PC-9 (cell line): Measurements from ENCODE around the gene ILKAP. TPM values are rescaled to one million over a fixed set of nuclear protein-coding genes. Genes with fewer than 3 reads are reported as not detected.

Source experiments
- BruUV-seq: library from RNA; stranded (reverse); fragments of 400-500 nt; replicated peaks from 2 replicates; lab custom pipeline; 2021; lab: Mats Ljungman, UMichigan
- CTCF ChIA-PET: fragments of 300-600 bp; sonication (Branson Sonifier 250); formaldehyde crosslinking; loops from one replicate; lab custom pipeline; 2022; ENCODE audit warnings: antibody characterized with exemption; lab: Charles Lee
- POLR2A ChIA-PET: fragments of 300-600 bp; sonication (Branson Sonifier 250); formaldehyde crosslinking; loops from one replicate; lab custom pipeline; 2022; ENCODE audit warnings: antibody characterized with exemption; ENCODE audit not compliant: unreplicated experiment; lab: Charles Lee
- DNase-seq, 2 experiments: peaks; one replicate each; pipeline versions ENCODE4 v3.0.0 to v3.0.0-alpha.2; 2015 to 2022; ENCODE audit warnings: mixed read lengths in 1 of 2
- H2AFZ ChIP-seq: fragments of 200-600 bp; sonication (generic); 2 replicates; pipeline ENCODE4 v1.8.1; 2017; ENCODE audit warnings: antibody characterized with exemption
- H3F3A ChIP-seq: fragments of 200-600 bp; sonication (generic); 2 replicates; pipeline ENCODE4 v1.8.1; 2017; ENCODE audit warnings: antibody characterized with exemption, mild to moderate bottlenecking, low read depth; ENCODE audit not compliant: insufficient read depth
- H3K27ac ChIP-seq: fragments of 200-600 bp; sonication (generic); 2 replicates; pipeline ENCODE4 v1.6.1; 2016; ENCODE audit warnings: mixed run types
- H3K27me3 ChIP-seq: fragments of 200-600 bp; sonication (generic); 2 replicates; pipeline ENCODE4 v1.6.1; 2016; ENCODE audit warnings: low read depth, mixed run types; ENCODE audit not compliant: insufficient read depth
- H3K36me3 ChIP-seq: fragments of 200-600 bp; sonication (generic); 2 replicates; pipeline ENCODE4 v1.6.1; 2016; ENCODE audit warnings: low read depth, mixed run types
- H3K4me1 ChIP-seq: fragments of 200-600 bp; sonication (generic); replicated peaks from 2 replicates; pipeline ENCODE4 v1.6.1; 2016; ENCODE audit warnings: mixed run types; ENCODE audit not compliant: insufficient read depth
- H3K4me2 ChIP-seq: fragments of 200-600 bp; sonication (generic); 2 replicates; pipeline ENCODE4 v1.6.1; 2017; ENCODE audit warnings: mixed run types
- H3K4me3 ChIP-seq: fragments of 200-600 bp; sonication (generic); 2 replicates; pipeline ENCODE4 v1.6.1; 2016; ENCODE audit warnings: mixed run types
- H3K79me2 ChIP-seq: fragments of 200-600 bp; sonication (generic); 2 replicates; pipeline ENCODE4 v1.6.1; 2017; ENCODE audit warnings: low read depth, mixed run types
- H3K9me2 ChIP-seq: fragments of 200-600 bp; sonication (generic); 2 replicates; pipeline ENCODE4 v1.8.1; 2017; ENCODE audit warnings: mild to moderate bottlenecking; ENCODE audit not compliant: insufficient read depth
- H3K9me3 ChIP-seq: fragments of 200-600 bp; sonication (generic); 2 replicates; pipeline ENCODE4 v1.8.1; 2016; ENCODE audit warnings: low read depth; ENCODE audit not compliant: insufficient read depth
- H4K20me1 ChIP-seq: fragments of 200-600 bp; sonication (generic); 2 replicates; pipeline ENCODE4 v1.8.1; 2017; ENCODE audit not compliant: insufficient read depth
- EZH2 ChIP-seq: fragments of 200-600 bp; sonication (generic); IDR thresholded peaks from 2 replicates; pipeline ENCODE4 v1.8.0; 2017; ENCODE audit warnings: antibody characterized with exemption, low read depth
- intact Hi-C: fragments of 100-400 bp; cut with micrococcal nuclease; formaldehyde crosslinking; loops from one replicate; pipeline ENCODE4 v1.10.0; 2022; ENCODE audit not compliant: unreplicated experiment
- total RNA-seq: library from RNA; stranded (reverse); gene quantifications from 2 replicates; pipeline ENCODE4 v1.2.3, GENCODE V29; 2021
- TF ChIP-seq, protein P1 (sequence below): fragments of 200-600 bp; sonication (generic); conservative IDR thresholded peaks from 2 replicates; pipeline ENCODE4 v1.6.1; 2017; ENCODE audit warnings: mixed run types, antibody characterized with exemption, mild to moderate bottlenecking, moderate library complexity

The ILKAP gene
- total RNA-seq, 1 experiment from 2014 or later = 55.6 TPM

DNA sequence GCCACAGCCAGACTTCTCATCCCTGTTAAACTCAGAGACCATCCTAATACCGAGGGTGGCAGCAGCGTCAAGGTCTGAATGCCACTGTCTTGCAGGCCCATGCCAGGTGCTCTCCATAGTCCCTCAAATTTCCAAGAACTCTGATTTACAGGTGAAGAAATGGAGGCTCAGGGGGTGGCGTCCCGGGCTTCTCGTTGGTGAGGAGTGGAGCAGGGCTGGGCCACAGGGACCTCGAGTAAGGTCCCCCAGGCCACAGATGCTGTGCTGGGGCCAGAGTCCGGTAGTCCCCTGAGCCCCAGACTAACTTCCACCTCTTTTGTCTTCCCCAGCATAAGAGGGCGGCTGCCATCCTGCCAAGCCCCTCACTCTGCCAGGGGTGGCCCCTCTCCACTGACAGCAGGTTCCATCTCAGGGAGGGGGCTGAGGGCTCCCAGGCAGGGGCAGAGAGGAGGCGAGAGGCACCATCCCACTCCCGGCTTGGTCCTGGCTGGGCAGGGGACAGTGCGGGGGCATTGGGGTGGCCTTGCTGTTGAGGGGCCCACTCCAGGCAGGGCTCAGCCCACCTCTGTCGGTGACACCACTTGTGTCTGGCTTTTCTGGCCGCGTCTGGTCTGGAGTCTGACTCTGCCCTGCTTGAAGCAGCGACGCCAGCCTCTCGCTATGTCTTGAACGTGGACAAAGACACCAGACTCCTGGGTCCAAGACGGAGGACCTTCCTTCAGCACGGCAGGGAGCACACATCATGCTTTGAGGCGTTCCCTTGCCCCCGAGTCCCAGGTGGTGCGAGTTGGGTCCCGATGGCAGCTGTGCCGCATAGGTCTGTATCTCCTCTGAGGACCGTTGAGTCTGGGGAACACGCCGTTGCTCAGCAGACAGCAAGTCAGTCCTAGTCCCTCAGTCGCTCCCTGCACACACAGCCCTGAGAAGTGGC is 80.9 kb downstream of the ILKAP start:
- CTCF ChIA-PET = no interaction called here
- TF ChIP-seq EZH2 = no peak
- TF ChIP-seq, protein P1, sequence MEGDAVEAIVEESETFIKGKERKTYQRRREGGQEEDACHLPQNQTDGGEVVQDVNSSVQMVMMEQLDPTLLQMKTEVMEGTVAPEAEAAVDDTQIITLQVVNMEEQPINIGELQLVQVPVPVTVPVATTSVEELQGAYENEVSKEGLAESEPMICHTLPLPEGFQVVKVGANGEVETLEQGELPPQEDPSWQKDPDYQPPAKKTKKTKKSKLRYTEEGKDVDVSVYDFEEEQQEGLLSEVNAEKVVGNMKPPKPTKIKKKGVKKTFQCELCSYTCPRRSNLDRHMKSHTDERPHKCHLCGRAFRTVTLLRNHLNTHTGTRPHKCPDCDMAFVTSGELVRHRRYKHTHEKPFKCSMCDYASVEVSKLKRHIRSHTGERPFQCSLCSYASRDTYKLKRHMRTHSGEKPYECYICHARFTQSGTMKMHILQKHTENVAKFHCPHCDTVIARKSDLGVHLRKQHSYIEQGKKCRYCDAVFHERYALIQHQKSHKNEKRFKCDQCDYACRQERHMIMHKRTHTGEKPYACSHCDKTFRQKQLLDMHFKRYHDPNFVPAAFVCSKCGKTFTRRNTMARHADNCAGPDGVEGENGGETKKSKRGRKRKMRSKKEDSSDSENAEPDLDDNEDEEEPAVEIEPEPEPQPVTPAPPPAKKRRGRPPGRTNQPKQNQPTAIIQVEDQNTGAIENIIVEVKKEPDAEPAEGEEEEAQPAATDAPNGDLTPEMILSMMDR = no peak
- no peak for DNase-seq
- Histone ChIP-seq H3K9me3 (peaks cover 8% of the 10 kb centered on the region; the same call in 1 of the 2 replicates), H3K4me2 (no peak overlapping the region), H4K20me1 (no peaks in the 10 kb centered on the region), H3K27me3 (peaks cover 60% of the 10 kb centered on the region), H3K9me2 (no peaks in the 10 kb centered on the region), H3K36me3 (no peaks in the 10 kb centered on the region), H3K79me2 (no peaks in the 10 kb centered on the region), H3F3A (peaks cover 19% of the 10 kb centered on the region), H3K27ac (no peak overlapping the region), H3K4me3 (no peak overlapping the region), H3K4me1 (no peaks in the 10 kb centered on the region), H2AFZ (no peak overlapping the region)
- POLR2A ChIA-PET = no interaction called here
- intact Hi-C loops = no loop called here
- no TSS peak for BruUV-seq

DNA sequence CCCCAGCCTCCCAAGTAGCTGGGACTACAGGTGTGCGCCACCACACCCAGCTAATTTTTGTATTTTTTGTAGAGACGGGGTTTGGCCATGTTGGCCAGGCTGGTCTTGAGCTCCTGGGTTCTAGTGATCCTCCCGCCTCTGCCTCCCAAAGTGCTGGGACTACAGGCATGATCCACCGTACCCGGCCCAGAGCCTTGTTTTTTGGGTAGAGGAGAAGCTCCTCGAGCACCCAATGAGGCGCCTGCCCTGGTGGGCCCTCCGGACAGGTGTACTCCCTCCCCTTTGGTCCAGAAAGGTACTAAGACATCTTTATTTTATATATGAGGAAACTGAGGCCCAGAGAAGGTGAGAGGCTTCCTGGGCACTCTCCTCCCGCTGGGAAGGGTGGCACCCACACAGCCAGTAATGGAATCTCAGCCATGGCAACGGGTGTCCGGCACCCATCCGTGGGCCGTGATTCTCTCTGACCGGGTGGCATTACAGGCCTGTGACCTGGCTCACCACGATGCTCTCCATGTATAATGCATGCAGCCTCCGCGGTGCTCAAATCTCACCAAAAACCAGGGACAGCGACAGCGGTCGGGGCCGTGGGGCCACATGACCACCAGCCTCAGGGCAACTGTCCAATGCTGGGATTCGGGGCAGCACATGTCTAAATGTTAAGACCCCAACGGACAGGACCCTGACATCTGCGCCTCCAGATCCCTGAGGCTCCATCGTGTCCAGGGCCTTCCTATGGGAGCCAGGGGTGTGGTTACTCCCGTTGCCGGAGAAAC is 81.8 kb downstream of the ILKAP start:
- Histone ChIP-seq H3K4me2 (no peak overlapping the region), H3K27me3 (peaks cover 66% of the 10 kb centered on the region), H2AFZ (no peak overlapping the region), H3F3A (peaks cover 15% of the 10 kb centered on the region), H3K9me3 (peaks cover 6% of the 10 kb centered on the region; the same call in 1 of the 2 replicates), H3K36me3 (no peaks in the 10 kb centered on the region), H3K9me2 (no peaks in the 10 kb centered on the region), H3K27ac (no peak overlapping the region), H4K20me1 (no peaks in the 10 kb centered on the region), H3K4me3 (no peak overlapping the region), H3K79me2 (no peaks in the 10 kb centered on the region), H3K4me1 (0 out of 2 replicates have a peak, but pooled peaks cover 3% of the 10 kb centered on the region)
- no TSS peak for BruUV-seq
- POLR2A ChIA-PET = no interaction called here
- intact Hi-C loops = no loop called here
- CTCF ChIA-PET = no interaction called here
- no peak for DNase-seq
- TF ChIP-seq, protein P1 = no peak
- TF ChIP-seq EZH2 = no peak

GRCh38 chr2:238120463-238121298 is 82.8 kb downstream of the ILKAP start:
- ChIA-PET CTCF (no interaction called here), POLR2A (no interaction called here)
- no peaks in the 10 kb centered on the region for H3K9me3 ChIP-seq
- no peaks in the 10 kb centered on the region for H3K9me2 ChIP-seq
- BruUV-seq = no TSS peak
- H3K4me2 ChIP-seq = no peak overlapping the region
- no peaks in the 10 kb centered on the region for H3K36me3 ChIP-seq
- no peaks in the 10 kb centered on the region for H4K20me1 ChIP-seq
- intact Hi-C loops = no loop called here
- H3K4me3 ChIP-seq = no peak overlapping the region
- no peak overlapping the region for H2AFZ ChIP-seq
- H3F3A ChIP-seq = peaks cover 5% of the 10 kb centered on the region; the same call in 1 of the 2 replicates
- TF ChIP-seq, protein P1 = no peak
- TF ChIP-seq EZH2 = no peak
- peak; percentile 51 to 66 for DNase-seq
- H3K4me1 ChIP-seq = 0 out of 2 replicates have a peak, but pooled peaks cover 4% of the 10 kb centered on the region
- H3K27ac ChIP-seq = no peak overlapping the region
- H3K79me2 ChIP-seq = no peaks in the 10 kb centered on the region
- peaks cover 75% of the 10 kb centered on the region for H3K27me3 ChIP-seq
